ENCODE data around the gene DLEC1.
"Not testable (repeated sequence)": the region's sequence is repeated elsewhere in the genome, so short reads cannot be mapped to it uniquely, and the experiment has no call there.

DLEC1 gene

DNA sequence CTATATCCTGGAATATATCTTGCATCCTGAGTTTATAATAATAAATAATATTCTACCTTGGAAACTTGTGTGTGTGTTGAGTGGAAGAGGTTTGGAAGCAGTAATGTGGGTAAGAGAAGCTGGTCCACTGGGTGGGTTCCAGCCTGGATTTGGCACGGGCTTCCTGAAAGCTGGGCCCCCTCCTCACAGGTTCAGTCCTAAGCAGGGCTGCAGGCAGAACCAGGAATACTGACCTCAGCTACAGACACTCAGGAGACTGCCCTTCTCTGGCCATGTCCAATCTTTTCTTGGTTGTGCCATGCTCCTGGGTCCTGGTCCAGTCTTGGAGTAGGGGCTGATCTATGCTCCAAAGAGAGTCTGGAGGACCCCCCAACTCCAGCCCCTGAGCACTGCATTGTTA is 104.0 kb downstream of the DLEC1 start:
- no peak for DNase-seq

DNA sequence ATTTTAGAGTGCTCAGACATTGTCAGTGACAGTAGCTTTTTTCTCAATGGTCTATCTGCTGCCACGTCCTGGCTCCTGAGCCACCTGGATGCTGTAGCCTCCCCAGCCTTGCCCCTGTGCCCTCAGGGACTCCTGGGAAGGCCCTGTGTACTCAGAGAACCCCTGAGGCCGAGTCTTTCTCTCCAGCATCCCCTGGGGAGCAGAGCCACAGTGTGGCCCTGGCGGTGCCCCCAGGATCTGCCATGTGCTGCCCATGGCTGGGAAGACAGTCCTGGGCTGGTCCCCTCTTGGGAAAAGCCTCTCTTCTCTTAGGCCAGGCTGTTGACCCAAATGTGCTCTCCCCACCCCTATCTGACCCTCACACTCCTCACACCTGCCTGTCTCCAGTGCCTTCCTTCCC is 104.5 kb downstream of the DLEC1 start:
- DNase-seq = no peak

GRCh38 chr3:38146504-38146903 is 107.5 kb downstream of the DLEC1 start:
- DNase-seq = no peak

GRCh38 chr3:38147421-38147820 is 108.4 kb downstream of the DLEC1 start:
- DNase-seq = no peak

DNA sequence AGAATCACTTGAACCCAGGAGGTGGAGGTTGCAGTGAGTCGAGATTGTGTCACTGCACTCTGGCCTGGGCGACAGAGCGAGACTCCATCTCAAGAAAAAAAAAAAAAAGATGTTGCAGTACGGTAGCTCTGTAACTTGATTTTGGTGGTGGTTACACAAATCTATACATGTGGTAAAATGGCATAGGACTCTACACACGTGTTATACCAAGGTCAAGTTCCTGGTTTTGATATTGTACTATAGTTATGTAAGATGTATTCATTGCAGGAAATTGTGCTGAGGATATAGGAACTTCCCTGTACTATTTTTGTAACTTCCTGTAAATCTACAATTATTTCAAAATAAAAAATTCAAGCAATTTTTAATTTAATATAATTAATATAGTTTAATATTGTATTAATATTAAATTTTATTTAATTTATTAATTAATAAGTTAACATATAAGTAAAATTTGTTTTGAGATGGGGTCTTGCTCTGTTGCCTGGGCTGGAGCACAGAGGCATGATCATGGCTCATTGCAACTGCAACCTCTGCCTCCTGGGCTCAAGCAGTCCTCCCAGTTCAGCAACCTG is 109.4 kb downstream of the DLEC1 start:
- DNase-seq = no peak

DNA sequence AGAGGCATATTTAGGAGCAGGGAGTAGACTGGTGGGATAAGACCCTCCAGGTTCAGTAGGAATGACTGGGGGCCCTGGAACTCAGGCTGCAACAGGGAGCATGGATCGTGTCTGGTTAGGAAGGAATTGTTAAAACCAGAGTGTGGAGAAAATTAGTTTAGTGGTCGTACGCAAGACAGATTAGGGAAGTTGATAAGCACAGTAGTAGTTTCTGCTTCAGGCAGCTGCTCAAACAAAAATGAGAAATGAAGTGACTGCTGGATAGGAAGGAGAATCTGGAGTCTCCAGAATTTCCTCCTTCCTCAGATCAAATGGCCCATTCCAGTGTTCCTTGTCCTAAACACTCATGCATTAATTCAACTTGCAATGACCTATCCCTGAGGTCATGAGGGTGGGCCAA is 110.7 kb downstream of the DLEC1 start:
- no peak for DNase-seq

- no peak for DNase-seq
These were observed 111.9 kb downstream of the DLEC1 start for GRCh38 chr3:38150780-38151528.

GRCh38 chr3:38151667-38152265 is 112.8 kb downstream of the DLEC1 start:
- no peak for DNase-seq

DNA sequence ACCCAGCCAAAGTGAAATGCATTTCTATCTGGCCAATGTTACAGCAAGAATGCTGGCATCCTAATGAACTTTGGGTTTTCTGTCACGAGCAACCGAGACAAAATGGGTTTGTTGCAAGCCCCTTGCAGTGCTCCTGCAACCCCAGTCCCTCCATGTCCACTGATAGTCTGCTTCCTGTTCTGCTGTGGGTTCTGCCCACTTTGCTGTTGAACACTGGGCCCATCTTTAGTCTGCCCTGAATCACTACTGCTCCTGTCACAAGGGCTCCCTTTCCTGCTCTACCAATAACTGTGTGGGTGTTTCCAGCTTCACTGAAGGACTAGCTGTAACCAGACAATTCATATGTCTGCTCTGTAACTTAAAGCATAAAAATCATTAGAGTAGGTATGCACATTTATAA is 113.6 kb downstream of the DLEC1 start:
- DNase-seq = no peak

DNA sequence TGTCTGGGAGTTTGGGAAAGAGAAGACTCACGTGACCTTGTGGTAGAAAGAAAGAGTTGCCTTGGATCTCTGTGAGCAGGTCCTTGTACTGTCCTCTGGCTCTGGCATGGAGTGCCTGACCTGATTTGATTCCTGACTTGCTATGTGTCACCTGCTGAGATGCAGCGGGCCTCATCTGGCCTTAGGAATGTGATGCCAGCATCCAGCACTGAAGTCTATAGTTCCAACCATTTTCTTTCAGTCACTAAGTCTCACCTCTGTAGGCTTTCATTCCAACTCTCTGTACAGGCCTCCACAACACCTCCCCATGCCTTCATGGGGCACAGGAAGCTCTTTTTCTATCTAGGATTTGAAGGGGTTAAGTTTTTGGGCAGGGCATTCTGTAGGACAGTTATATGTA is 114.2 kb downstream of the DLEC1 start:
- DNase-seq = no peak

- DNase-seq = no peak
These were observed 115.1 kb downstream of the DLEC1 start for GRCh38 chr3:38154033-38154494.

GRCh38 chr3:38154625-38155255 is 115.7 kb downstream of the DLEC1 start:
- DNase-seq = no peak

GRCh38 chr3:38155825-38156224 is 116.8 kb downstream of the DLEC1 start:
- no peak for DNase-seq

DNA sequence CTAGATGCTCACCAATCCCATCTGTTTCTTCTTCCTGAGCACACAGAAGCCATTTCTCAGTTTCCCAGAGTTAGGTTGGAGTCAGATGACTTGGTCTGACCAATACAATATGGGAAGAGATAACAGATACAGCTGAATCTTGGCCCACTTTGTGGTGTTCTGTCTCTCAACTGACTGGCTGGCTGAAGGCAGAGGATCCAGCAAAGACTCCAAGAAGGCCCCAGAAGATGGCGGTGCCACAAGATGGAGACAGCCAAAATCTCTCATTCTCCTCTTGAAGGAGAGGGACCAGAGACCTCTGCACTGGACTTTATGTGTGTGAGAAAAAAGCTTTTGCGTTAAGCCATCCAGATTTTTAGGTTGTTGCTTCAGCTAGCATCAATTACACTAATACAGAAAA is 118.1 kb downstream of the DLEC1 start:
- DNase-seq = no peak

GRCh38 chr3:38157595-38157994 is 118.6 kb downstream of the DLEC1 start:
- no peak for DNase-seq

DNA sequence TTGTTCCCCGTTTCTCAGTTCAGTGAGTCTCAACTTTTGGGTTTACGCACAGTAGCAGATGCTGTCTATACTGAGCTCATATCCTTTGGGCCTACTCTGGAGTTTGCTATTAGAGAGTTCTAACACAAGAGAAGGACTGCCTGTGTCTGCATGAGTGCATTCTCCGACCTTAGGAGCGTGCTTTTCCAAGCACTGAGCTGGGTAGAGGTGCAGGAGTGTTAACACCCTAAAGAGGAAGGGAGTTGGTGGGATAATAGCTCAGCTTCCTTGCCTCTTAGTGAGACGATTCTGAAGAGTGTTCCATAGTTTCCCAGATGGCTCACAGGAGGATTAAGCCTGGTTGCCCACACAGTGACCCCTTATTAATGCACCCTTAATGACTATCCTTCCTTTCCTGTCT is 119.5 kb downstream of the DLEC1 start:
- no peak for DNase-seq

DNA sequence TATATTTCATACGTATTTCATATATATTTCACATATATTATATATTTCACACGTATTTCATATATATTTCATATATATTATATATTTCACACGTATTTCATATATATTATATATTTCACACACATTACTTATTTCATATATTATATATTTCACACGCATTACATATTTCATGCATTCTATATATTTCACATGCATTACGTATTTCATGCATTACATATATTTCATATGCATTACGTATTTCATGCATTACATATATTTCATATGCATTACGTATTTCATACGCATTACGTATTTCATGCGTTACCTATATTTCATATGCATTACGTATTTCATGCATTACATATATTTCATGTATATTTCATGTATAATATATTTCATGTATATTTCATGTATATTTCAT is 121.7 kb downstream of the DLEC1 start:
- not testable (repeated sequence) for DNase-seq

DNA sequence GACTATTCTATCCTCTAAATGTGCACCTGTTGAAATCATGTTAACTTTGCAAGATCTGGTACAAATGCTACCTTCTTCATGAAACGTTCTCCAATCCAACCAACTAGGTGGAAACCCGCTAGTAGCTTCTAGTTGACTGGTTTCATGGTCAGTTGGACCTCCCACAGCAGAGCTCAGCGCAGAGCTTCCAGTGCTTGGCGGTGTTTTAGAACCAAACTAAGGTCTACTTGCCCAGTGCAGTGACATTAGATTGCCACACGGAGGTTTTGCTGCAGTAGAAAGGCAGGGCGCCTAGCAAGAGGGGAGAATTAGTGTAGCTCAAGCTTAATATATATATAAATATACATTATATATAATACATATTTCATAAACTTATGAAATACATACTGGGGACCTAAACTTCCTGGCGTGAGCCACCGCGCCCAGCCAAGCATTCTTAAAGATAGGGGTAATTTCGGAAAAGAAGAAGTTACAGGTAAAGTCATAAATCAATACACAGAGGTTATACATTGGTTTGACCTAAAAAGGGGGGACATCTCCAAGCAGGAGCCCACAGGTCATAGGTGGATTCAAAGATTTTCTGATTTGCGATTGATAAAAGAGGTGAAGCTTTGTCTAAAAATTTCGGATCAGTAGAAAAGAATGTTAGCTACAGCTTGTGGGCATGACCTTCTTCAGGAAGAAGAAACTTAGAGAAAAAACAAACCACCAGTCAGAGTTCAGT is 124.3 kb downstream of the DLEC1 start:
- DNase-seq = no peak

DNA sequence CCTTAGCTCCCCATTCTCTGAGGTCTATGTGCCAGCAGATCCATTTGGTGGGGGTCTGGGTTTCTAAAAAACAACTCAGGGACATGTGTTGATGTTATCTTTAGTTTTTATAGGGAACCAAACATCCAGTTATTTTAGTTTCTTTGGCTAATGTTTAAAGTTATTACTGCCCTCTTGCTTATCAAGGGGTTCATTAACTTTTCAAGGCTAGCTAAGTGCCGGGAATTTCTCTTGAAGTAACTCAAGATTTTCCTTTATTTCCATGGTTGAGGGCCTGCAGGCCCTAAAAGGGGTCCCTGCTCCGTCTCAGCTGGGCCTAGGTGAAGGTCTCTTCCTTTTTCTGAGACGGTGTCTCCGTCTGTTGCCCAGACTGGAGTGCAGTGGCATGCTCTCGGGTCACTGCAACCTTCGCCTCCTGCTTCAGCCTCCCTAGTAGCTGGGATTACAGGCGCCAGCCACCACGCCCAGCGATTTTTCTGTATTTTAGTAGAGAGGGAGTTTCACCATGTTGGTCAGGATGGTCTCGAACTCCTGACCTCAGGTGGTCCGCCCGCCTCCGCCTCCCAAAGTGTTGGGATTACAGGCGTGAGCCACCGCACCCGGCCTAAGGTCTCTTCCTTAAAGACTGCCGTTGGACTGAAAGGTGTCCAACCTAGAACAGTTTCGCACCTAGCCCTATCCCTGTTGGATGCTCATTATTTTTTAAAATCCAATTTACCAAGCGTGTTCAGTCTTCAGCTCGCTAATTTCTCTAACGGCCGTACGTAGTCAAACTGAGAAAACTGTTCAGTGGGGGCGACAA is 125.0 kb downstream of the DLEC1 start:
- DNase-seq = no peak

- no peak for DNase-seq
These were observed 125.6 kb downstream of the DLEC1 start for GRCh38 chr3:38164643-38164951.

- DNase-seq = peak; percentile 95
These were observed 126.1 kb downstream of the DLEC1 start, which contains the start of gene OXSR1 for GRCh38 chr3:38164952-38165721. Gene OXSR1, plus strand, starts transcription at chr3:38165537. Its CDS starts 340 bp downstream, at chr3:38165877.
